ENCODE measurements around the gene FAM83D. TPM values are rescaled to one million over a fixed set of nuclear protein-coding genes. Genes with fewer than 3 reads are reported as not detected.

FAM83D gene
- total RNA-seq, 1 experiment from 2014 or later: 66.9 TPM

DNA sequence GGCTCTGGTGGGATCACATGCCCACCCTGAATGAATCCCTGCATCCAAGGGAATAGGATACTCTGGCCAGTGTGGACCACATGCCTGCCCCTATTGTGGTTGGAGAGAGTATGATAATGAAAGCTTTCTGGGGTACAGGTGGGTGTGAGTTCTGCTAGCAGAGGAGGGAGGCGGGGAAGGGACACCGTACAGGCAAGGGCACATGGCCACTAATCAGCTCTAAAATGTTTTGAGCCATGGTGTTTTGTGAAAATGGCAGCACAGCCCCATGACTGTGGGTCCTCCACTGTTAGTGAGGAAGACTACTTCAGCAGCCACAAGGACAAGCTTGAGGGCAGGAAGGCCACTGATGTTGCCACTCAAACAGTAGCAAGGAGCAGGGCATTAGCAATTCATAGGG lies 24.0 kb downstream of the FAM83D start:
- ATAC-seq: no peak
- no peaks in the 10 kb centered on the region for H3K4me1 Mint-ChIP-seq
- H3K36me3 Mint-ChIP-seq: peaks cover 82% of the 10 kb centered on the region

More for the DNA sequence above, 24.0 kb downstream of the FAM83D start:
- POLR2A ChIA-PET: no interaction called here
- no peak for TF ChIP-seq OVOL2 (CRISPR knock-in tag; IDR thresholded peaks at IDR 0.05; ENCODE audit: borderline replicate concordance)
- no peak for TF ChIP-seq HMGXB4 (CRISPR knock-in tag; IDR thresholded peaks at IDR 0.05)
- TF ChIP-seq, protein P1, sequence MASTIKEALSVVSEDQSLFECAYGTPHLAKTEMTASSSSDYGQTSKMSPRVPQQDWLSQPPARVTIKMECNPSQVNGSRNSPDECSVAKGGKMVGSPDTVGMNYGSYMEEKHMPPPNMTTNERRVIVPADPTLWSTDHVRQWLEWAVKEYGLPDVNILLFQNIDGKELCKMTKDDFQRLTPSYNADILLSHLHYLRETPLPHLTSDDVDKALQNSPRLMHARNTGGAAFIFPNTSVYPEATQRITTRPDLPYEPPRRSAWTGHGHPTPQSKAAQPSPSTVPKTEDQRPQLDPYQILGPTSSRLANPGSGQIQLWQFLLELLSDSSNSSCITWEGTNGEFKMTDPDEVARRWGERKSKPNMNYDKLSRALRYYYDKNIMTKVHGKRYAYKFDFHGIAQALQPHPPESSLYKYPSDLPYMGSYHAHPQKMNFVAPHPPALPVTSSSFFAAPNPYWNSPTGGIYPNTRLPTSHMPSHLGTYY (CRISPR knock-in tag; IDR thresholded peaks at IDR 0.05): no peak
- TF ChIP-seq, protein P2, sequence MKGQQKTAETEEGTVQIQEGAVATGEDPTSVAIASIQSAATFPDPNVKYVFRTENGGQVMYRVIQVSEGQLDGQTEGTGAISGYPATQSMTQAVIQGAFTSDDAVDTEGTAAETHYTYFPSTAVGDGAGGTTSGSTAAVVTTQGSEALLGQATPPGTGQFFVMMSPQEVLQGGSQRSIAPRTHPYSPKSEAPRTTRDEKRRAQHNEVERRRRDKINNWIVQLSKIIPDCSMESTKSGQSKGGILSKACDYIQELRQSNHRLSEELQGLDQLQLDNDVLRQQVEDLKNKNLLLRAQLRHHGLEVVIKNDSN (CRISPR knock-in tag; IDR thresholded peaks at IDR 0.05): no peak
- TF ChIP-seq ZBTB43 (CRISPR knock-in tag; IDR thresholded peaks at IDR 0.05): no peak
- no peak for TF ChIP-seq ZNF263 (CRISPR knock-in tag; IDR thresholded peaks at IDR 0.05; ENCODE audit: low read depth)
- TF ChIP-seq, protein P3, sequence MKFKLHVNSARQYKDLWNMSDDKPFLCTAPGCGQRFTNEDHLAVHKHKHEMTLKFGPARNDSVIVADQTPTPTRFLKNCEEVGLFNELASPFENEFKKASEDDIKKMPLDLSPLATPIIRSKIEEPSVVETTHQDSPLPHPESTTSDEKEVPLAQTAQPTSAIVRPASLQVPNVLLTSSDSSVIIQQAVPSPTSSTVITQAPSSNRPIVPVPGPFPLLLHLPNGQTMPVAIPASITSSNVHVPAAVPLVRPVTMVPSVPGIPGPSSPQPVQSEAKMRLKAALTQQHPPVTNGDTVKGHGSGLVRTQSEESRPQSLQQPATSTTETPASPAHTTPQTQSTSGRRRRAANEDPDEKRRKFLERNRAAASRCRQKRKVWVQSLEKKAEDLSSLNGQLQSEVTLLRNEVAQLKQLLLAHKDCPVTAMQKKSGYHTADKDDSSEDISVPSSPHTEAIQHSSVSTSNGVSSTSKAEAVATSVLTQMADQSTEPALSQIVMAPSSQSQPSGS (CRISPR knock-in tag; IDR thresholded peaks at IDR 0.05; ENCODE audit: borderline replicate concordance, low read depth): no peak
- no peak for TF ChIP-seq ZNF532 (CRISPR knock-in tag; IDR thresholded peaks at IDR 0.05; ENCODE audit: borderline replicate concordance)
- Mint-ChIP-seq H3K9me3 (no peaks in the 10 kb centered on the region), H3K27me3 (ENCODE audit: low read depth) (no peaks in the 10 kb centered on the region), H3K4me3 (no peak overlapping the region), H3K27ac (no peak overlapping the region)
- CTCF ChIA-PET: interaction anchor here (1.6 kb wide), 1 partner anchor 24 kb away, joined by 3 read pairs; the partner anchor contains the start of gene FAM83D
- DNase-seq (ENCODE audit: low spot score): no peak
